Stimulated activated CD8-positive, alpha-beta memory T cell treated with anti-CD3 and anti-CD28 coated beads, Interleukin-4, amount 100 ng/mL, for 4 hours (primary cell): Measurements from ENCODE around the gene WSCD2.

Source experiments
- DNase-seq, 2 donors: peaks; one replicate each; pipeline ENCODE4 v3.0.0-alpha.2; 2020; ENCODE audit warnings: low read depth in 2 of 2, low spot score in 1 of 2

WSCD2 gene

GRCh38 chr12:108231909-108232434 lies 102.9 kb downstream of the WSCD2 start:
- DNase-seq: no peak

DNA sequence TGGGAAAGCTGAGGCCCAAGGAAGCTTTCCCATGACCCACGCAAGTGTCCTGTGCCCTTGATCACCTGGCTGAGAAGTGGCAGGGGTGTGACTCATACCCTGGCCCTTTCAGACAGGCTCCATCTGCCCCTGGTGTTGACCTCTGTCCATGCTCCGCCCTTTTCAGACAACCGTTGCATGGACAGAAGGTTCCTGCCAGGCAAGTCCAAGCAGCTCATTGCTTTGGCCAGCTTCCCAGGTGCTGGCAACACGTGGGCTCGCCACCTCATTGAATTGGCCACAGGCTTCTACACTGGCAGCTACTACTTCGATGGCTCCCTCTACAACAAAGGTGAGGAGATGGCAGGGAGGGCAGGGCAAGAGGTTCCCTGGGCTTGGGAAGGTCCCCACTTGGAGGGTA lies 103.5 kb downstream of the WSCD2 start:
- no peak for DNase-seq

DNA sequence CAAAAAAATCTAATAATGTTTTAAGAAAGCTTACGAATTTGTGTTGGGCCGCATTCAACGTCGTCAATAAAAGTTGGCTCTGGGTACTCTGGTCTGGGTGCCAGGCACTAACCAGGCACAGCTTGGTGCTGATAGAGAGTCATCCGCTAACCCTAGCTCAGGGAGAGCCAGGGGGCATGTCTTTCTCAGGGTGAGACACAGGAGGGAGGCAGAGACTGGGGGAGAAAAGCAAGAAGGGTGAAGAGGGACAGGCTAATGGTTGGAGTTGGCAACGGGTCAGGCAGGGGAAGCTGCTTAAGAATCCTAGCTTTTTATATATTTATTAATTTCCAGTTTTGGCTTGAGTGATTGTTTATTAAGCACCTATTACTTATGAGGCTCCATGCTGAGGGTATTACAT lies 105.1 kb downstream of the WSCD2 start:
- DNase-seq: no peak

GRCh38 chr12:108235197-108235984 lies 106.3 kb downstream of the WSCD2 start:
- DNase-seq: no peak

DNA sequence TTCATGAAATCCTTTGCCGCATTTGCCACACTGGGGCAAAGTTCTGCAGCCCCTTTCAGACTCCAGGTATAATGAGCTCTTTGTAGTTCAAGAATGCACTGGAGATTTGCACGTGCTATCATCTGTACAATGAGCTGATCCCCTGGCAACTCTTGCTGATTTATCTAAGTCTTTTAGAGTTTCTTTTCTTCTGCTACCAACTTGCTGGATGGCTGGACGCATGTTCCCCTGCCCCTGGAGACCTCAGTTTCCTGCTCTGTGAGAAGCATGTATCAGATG lies 106.8 kb downstream of the WSCD2 start:
- DNase-seq: no peak

DNA sequence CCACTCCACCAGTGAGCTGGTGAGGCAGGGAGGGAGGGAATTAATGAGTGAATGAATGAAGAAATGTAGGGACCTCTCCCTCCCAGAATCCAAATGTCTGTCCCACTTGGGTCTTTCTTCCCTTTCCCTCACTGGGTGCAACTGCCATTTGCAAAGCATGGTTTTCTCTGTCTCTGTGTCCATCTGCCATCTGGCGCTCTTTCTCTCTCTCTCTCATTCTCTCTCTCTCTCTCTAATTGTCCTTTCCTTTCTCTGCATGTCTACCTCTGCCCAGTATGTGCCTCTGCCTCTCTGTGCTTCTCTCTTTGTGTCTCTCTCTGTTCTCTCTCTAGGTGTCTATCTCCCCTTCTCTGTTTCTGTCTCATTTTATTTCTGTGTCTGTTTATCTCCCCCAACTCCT lies 107.3 kb downstream of the WSCD2 start:
- DNase-seq: no peak

- no peak for DNase-seq
Observed at GRCh38 chr12:108237272-108237671, 108.2 kb downstream of the WSCD2 start.

DNA sequence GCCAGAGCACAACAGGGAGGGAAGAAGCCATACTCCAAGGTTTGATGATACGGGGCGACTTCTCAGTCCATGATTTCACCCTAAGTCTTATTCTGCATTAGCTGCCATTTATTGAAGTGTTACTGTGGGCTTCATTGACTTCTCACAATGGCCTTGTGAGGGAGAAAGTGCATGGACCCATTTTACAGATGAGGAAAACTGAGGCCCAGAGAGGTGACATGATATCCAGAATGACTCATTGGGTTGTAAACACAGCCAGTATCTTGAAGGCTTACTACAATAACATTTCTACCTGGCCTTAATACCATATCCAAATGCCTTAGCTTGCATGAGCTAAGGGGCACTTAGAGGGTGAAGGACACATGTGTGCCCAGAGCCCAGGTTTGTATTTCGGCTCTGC lies 109.4 kb downstream of the WSCD2 start:
- no peak for DNase-seq

GRCh38 chr12:108239378-108239777 lies 110.3 kb downstream of the WSCD2 start:
- DNase-seq: no peak

DNA sequence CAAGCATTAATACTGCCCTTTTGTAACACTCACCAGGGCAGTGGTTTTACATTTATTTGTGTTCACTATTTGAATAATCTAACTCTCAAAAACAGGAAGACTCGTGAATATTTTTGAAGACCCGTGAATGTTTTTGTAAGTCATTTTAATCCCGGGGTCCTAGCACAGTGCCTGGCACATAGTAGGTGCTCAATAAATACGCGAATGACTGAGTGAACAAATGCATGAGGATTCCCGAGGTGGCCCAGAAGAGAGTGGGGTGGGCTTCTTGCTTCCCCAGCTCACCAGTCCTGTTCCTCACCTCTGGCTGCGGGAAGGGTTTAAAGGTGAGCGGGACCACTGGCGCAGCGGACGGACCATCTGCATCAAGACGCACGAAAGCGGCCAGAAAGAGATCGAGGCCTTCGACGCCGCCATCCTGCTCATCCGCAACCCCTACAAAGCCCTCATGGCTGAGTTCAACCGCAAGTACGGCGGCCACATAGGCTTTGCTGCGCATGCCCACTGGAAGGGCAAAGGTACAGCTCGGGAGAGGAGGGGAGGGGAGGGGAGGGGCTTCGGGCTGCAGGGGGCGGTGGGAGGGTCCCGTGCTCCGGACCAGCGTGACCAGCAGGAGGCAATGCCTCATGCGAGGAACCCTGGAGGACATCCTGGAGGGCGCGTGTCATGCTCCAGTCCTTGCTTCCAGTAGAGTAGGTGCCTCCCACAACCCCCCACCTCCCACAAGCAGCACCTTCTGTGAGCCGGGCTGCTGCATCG lies 111.1 kb downstream of the WSCD2 start:
- no peak for DNase-seq

GRCh38 chr12:108240928-108241327 lies 111.8 kb downstream of the WSCD2 start:
- DNase-seq: no peak

GRCh38 chr12:108241986-108242703 lies 113.1 kb downstream of the WSCD2 start:
- no peak for DNase-seq

GRCh38 chr12:108247130-108247529 lies 118.0 kb downstream of the WSCD2 start:
- DNase-seq: no peak

GRCh38 chr12:108248011-108248410 lies 118.9 kb downstream of the WSCD2 start:
- no peak for DNase-seq

DNA sequence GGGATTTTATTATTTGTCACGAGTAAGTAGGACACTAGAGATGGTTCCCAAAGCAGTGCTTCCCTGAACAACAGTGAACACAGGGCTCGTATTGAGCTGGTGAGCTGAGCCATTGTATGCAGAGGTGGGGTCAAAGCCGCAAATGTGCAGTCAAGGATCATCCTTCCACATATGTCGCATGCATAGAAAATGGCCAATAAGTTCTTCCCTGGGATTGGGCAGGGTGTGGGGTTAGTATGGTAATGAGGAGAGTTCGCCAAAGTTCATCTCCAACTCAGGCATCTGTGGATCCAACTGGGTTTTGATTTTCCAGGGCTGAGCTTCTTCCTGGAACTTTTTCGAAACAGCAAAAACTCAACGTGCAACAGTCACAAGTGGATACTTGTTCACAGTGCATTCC lies 123.4 kb downstream of the WSCD2 start:
- DNase-seq: no peak

DNA sequence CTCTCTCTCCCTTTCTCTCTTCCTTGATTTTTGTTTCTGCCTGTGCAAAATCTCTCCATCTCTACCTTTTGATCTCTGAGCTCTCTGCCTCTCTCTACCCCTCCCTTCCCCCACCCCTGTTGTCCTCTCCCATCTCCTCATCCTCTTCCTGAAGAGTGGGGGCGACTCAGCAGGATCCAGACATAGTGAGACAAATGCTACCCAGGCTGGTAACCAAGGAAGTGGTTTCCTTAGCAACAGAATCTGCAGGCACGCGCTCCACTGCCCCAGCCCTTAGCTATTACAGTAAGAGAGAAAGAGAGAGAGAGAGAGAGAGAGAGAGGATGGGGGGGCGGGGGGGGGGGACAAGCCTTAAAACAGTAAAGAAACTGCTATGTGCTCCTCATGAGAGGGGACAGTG lies 124.5 kb downstream of the WSCD2 start:
- no peak for DNase-seq

GRCh38 chr12:108254030-108254429 lies 124.9 kb downstream of the WSCD2 start:
- DNase-seq: no peak

GRCh38 chr12:108254517-108255251 lies 125.6 kb downstream of the WSCD2 start:
- no peak for DNase-seq

GRCh38 chr12:108255252-108255602 lies 126.1 kb downstream of the WSCD2 start:
- no peak for DNase-seq

DNA sequence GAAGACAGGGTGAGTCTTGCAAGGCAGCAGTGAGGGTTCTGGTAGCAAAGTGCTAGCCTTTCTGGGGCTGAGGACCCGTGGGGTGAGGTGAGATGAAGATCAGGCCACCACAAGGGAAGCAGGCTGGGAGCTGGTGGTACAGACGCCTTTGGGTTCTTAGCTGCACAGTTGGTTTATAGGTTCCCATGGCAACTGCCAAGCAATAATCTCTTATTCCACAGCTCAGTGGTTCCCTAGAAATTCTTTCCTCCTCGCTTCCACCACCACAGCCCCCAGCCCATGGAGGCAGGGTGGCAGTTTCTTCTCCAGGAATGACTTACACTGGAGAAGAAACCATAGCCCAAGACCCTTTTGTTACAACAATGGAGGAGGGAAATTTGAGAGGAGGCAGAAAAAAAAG lies 127.9 kb downstream of the WSCD2 start:
- DNase-seq: no peak

GRCh38 chr12:108257610-108258106 lies 128.6 kb downstream of the WSCD2 start:
- no peak for DNase-seq
